Activated naive CD4-positive, alpha-beta T cell treated with anti-CD3 and anti-CD28 coated beads, Interleukin-2, amount 10 ng/mL, durations not matched to agents 7 days and 5 days (primary cell): Measurements from ENCODE around the gene KLF15.

ENCODE experiments used
- CTCF ChIA-PET: fragments of 350-600 bp; sonication (Branson Sonifier 250); formaldehyde crosslinking; loops from one replicate; lab custom pipeline; 2021; ENCODE audit warnings: antibody characterized with exemption; lab: Charles Lee
- DNase-seq: peaks from one replicate; pipeline ENCODE4 v3.0.0-alpha.2; 2020
- H3K27ac Mint-ChIP-seq: one replicate; pipeline ENCODE4 v1.8.0; 2021; ENCODE audit warnings: mild to moderate bottlenecking, moderate library complexity, mixed read lengths
- H3K27me3 Mint-ChIP-seq: one replicate; pipeline ENCODE4 v1.8.0; 2021; ENCODE audit warnings: mild to moderate bottlenecking, mixed read lengths
- H3K36me3 Mint-ChIP-seq: one replicate; pipeline ENCODE4 v1.8.0; 2021; ENCODE audit warnings: mixed read lengths
- H3K4me1 Mint-ChIP-seq: one replicate; pipeline ENCODE4 v1.8.0; 2021; ENCODE audit warnings: mixed read lengths
- H3K4me3 Mint-ChIP-seq: one replicate; pipeline ENCODE4 v1.8.0; 2021; ENCODE audit warnings: mild to moderate bottlenecking, moderate library complexity, mixed read lengths
- H3K9me3 Mint-ChIP-seq: one replicate; pipeline ENCODE4 v1.8.0; 2021; ENCODE audit warnings: mixed read lengths

Gene KLF15

GRCh38 chr3:126357295-126358037 lies at the start of gene KLF15:
Gene KLF15, minus strand, starts transcription at chr3:126357408. Its CDS starts 4,486 bp downstream, at chr3:126352922.
- H3K27ac Mint-ChIP-seq: peak within 1 kb of the TSS; percentile 33
- CTCF ChIA-PET: interaction anchor here (1.1 kb wide), 1 partner anchor 35 kb away, joined by 3 read pairs; no protein-coding TSS in a partner anchor
- H3K4me1 Mint-ChIP-seq: peaks cover 16% of the 10 kb centered on the region
- peaks cover 77% of the 10 kb centered on the region for H3K27me3 Mint-ChIP-seq
- peaks cover 2% of the 10 kb centered on the region for H3K36me3 Mint-ChIP-seq
- DNase-seq: peak; percentile 84
- H3K4me3 Mint-ChIP-seq: peak within 1 kb of the TSS; percentile 76
- H3K9me3 Mint-ChIP-seq: no peaks in the 10 kb centered on the region

- no peak overlapping the region for H3K27ac Mint-ChIP-seq
- H3K4me1 Mint-ChIP-seq: no peaks in the 10 kb centered on the region
- no peaks in the 10 kb centered on the region for H3K36me3 Mint-ChIP-seq
- H3K4me3 Mint-ChIP-seq: no peak overlapping the region
- H3K27me3 Mint-ChIP-seq: peaks cover 43% of the 10 kb centered on the region
- no peak for DNase-seq
- CTCF ChIA-PET: no interaction called here
- H3K9me3 Mint-ChIP-seq: no peaks in the 10 kb centered on the region
These were observed 49.4 kb upstream of the KLF15 start for GRCh38 chr3:126406389-126407296.

- CTCF ChIA-PET: no interaction called here
- no peak overlapping the region for H3K4me3 Mint-ChIP-seq
These were observed 45.6 kb upstream of the KLF15 start for GRCh38 chr3:126402666-126403302.

GRCh38 chr3:126402178-126402577 lies 45.0 kb upstream of the KLF15 start:
- H3K27me3 Mint-ChIP-seq: peaks cover 31% of the 10 kb centered on the region

More at GRCh38 chr3:126402666-126403302, 45.6 kb upstream of the KLF15 start:
- Mint-ChIP-seq H3K27me3 (peaks cover 28% of the 10 kb centered on the region), H3K27ac (no peak overlapping the region), H3K4me1 (no peaks in the 10 kb centered on the region), H3K36me3 (no peaks in the 10 kb centered on the region), H3K9me3 (no peaks in the 10 kb centered on the region)
- no peak for DNase-seq

GRCh38 chr3:126401611-126402160 lies 44.5 kb upstream of the KLF15 start:
- no peaks in the 10 kb centered on the region for H3K9me3 Mint-ChIP-seq
- H3K4me3 Mint-ChIP-seq: no peak overlapping the region
- H3K4me1 Mint-ChIP-seq: no peaks in the 10 kb centered on the region
- H3K27ac Mint-ChIP-seq: no peak overlapping the region
- CTCF ChIA-PET: no interaction called here
- DNase-seq: no peak
- peaks cover 30% of the 10 kb centered on the region for H3K27me3 Mint-ChIP-seq
- no peaks in the 10 kb centered on the region for H3K36me3 Mint-ChIP-seq

More at GRCh38 chr3:126402178-126402577, 45.0 kb upstream of the KLF15 start:
- H3K27ac Mint-ChIP-seq: no peak overlapping the region
- no peaks in the 10 kb centered on the region for H3K4me1 Mint-ChIP-seq
- no peak for DNase-seq
- no peaks in the 10 kb centered on the region for H3K9me3 Mint-ChIP-seq
- no peak overlapping the region for H3K4me3 Mint-ChIP-seq
- CTCF ChIA-PET: no interaction called here
- H3K36me3 Mint-ChIP-seq: no peaks in the 10 kb centered on the region

- no peak overlapping the region for H3K4me3 Mint-ChIP-seq
- no peaks in the 10 kb centered on the region for H3K36me3 Mint-ChIP-seq
- CTCF ChIA-PET: interaction anchor here (1.0 kb wide), 1 partner anchor 10 kb away, joined by 5 read pairs; no protein-coding TSS in a partner anchor
- no peak for DNase-seq
- peaks cover 44% of the 10 kb centered on the region for H3K27me3 Mint-ChIP-seq
- H3K27ac Mint-ChIP-seq: no peak overlapping the region
- H3K9me3 Mint-ChIP-seq: no peaks in the 10 kb centered on the region
- H3K4me1 Mint-ChIP-seq: no peaks in the 10 kb centered on the region
These were observed 42.5 kb upstream of the KLF15 start for GRCh38 chr3:126399756-126400155.

- H3K27ac Mint-ChIP-seq: no peak overlapping the region
- peaks cover 48% of the 10 kb centered on the region for H3K27me3 Mint-ChIP-seq
- H3K9me3 Mint-ChIP-seq: no peaks in the 10 kb centered on the region
- no peaks in the 10 kb centered on the region for H3K4me1 Mint-ChIP-seq
- no peak overlapping the region for H3K4me3 Mint-ChIP-seq
- no peaks in the 10 kb centered on the region for H3K36me3 Mint-ChIP-seq
- no peak for DNase-seq
- CTCF ChIA-PET: interaction anchor here (1.0 kb wide), 1 partner anchor 10 kb away, joined by 5 read pairs; no protein-coding TSS in a partner anchor
These were observed 42.1 kb upstream of the KLF15 start for GRCh38 chr3:126399351-126399735.

GRCh38 chr3:126398423-126399350 lies 41.5 kb upstream of the KLF15 start:
- no peak overlapping the region for H3K4me3 Mint-ChIP-seq
- CTCF ChIA-PET: interaction anchor here (1.0 kb wide), 1 partner anchor 9 kb away, joined by 5 read pairs; no protein-coding TSS in a partner anchor
- no peak for DNase-seq
- no peak overlapping the region for H3K27ac Mint-ChIP-seq
- H3K9me3 Mint-ChIP-seq: no peaks in the 10 kb centered on the region
- H3K27me3 Mint-ChIP-seq: peaks cover 54% of the 10 kb centered on the region
- no peaks in the 10 kb centered on the region for H3K36me3 Mint-ChIP-seq
- H3K4me1 Mint-ChIP-seq: no peaks in the 10 kb centered on the region

- CTCF ChIA-PET: no interaction called here
- H3K27me3 Mint-ChIP-seq: peaks cover 60% of the 10 kb centered on the region
- no peak overlapping the region for H3K27ac Mint-ChIP-seq
These were observed 40.6 kb upstream of the KLF15 start for GRCh38 chr3:126397610-126398422.

GRCh38 chr3:126396536-126396935 lies 39.3 kb upstream of the KLF15 start:
- H3K9me3 Mint-ChIP-seq: no peaks in the 10 kb centered on the region
- no peak for DNase-seq
- H3K4me3 Mint-ChIP-seq: no peak overlapping the region
- CTCF ChIA-PET: no interaction called here
- H3K4me1 Mint-ChIP-seq: no peaks in the 10 kb centered on the region
- peaks cover 63% of the 10 kb centered on the region for H3K27me3 Mint-ChIP-seq
- no peaks in the 10 kb centered on the region for H3K36me3 Mint-ChIP-seq
- no peak overlapping the region for H3K27ac Mint-ChIP-seq

More at GRCh38 chr3:126397610-126398422, 40.6 kb upstream of the KLF15 start:
- Mint-ChIP-seq H3K36me3 (no peaks in the 10 kb centered on the region), H3K4me3 (no peak overlapping the region), H3K4me1 (no peaks in the 10 kb centered on the region), H3K9me3 (no peaks in the 10 kb centered on the region)
- DNase-seq: no peak

- Mint-ChIP-seq H3K9me3 (no peaks in the 10 kb centered on the region), H3K27ac (no peak overlapping the region), H3K36me3 (no peaks in the 10 kb centered on the region), H3K4me3 (no peak overlapping the region), H3K4me1 (peaks cover under 1% of the 10 kb centered on the region), H3K27me3 (peaks cover 65% of the 10 kb centered on the region)
- DNase-seq: no peak
- CTCF ChIA-PET: interaction anchor here (1.0 kb wide), 1 partner anchor 198 kb away, joined by 3 read pairs; no protein-coding TSS in a partner anchor
These were observed 38.8 kb upstream of the KLF15 start for GRCh38 chr3:126395846-126396513.

GRCh38 chr3:126394977-126395321 lies 37.7 kb upstream of the KLF15 start:
- Mint-ChIP-seq H3K36me3 (no peaks in the 10 kb centered on the region), H3K27ac (no peak overlapping the region), H3K4me1 (peaks cover 7% of the 10 kb centered on the region), H3K4me3 (no peak overlapping the region), H3K27me3 (peaks cover 75% of the 10 kb centered on the region), H3K9me3 (no peaks in the 10 kb centered on the region)
- no peak for DNase-seq
- CTCF ChIA-PET: interaction anchor here (1.0 kb wide), 1 partner anchor 197 kb away, joined by 3 read pairs; no protein-coding TSS in a partner anchor
